Bronchial smooth muscle cell (primary cell): ENCODE results near the gene FAXC. TPM values are rescaled to one million over a fixed set of nuclear protein-coding genes. Genes with fewer than 3 reads are reported as not detected.

Experiments used
- total RNA-seq: library from RNA; depleted of rRNA; stranded (reverse); fragments of >200 nt; gene quantifications from 2 replicates; pipeline ENCODE4 v1.2.1, GENCODE V29; 2014

The FAXC gene
- total RNA-seq, result 0.16 and 0.26 TPM in 2 replicates

GRCh38 chr6:99349171-99350141, at the start of gene FAXC:
Gene FAXC (minus strand): TSS chr6:99349674. CDS start chr6:99349372, 302 bp downstream.

GRCh38 chr6:99393698-99394531, 44.4 kb upstream of the FAXC start, which contains the start of gene COQ3:
Gene COQ3 (minus strand): TSS chr6:99394195. CDS start chr6:99394179, 16 bp downstream.

Other genes with a start within 250 kb of the FAXC start
- gene COQ3, start 44.5 kb upstream of the FAXC start, total RNA-seq, result 1.7 and 4.6 TPM in 2 replicates
- 59.4 and 76.8 TPM in 2 replicates for gene PNISR, start 75.6 kb upstream of the FAXC start, total RNA-seq
- gene USP45, start 165.7 kb upstream of the FAXC start, total RNA-seq, result 8.8 and 9.9 TPM in 2 replicates
- 44.2 and 62.9 TPM in 2 replicates for gene CCNC, start 219.0 kb upstream of the FAXC start, total RNA-seq